HG03103 (cell line): Measurements from ENCODE around the gene CUL9.
A peak's percentile ranks its signal among the peaks of the same experiment; 100 is the strongest.
"Not testable (repeated sequence)": the region's sequence is repeated elsewhere in the genome, so short reads cannot be mapped to it uniquely, and the experiment has no call there.

ENCODE experiments used
- ATAC-seq: cut with Tn5 transposase; IDR thresholded peaks from one replicate; pipeline ENCODE4 v1.9.1; 2021; ENCODE audit warnings: low read depth; ENCODE audit not compliant: unreplicated experiment

The CUL9 gene

DNA sequence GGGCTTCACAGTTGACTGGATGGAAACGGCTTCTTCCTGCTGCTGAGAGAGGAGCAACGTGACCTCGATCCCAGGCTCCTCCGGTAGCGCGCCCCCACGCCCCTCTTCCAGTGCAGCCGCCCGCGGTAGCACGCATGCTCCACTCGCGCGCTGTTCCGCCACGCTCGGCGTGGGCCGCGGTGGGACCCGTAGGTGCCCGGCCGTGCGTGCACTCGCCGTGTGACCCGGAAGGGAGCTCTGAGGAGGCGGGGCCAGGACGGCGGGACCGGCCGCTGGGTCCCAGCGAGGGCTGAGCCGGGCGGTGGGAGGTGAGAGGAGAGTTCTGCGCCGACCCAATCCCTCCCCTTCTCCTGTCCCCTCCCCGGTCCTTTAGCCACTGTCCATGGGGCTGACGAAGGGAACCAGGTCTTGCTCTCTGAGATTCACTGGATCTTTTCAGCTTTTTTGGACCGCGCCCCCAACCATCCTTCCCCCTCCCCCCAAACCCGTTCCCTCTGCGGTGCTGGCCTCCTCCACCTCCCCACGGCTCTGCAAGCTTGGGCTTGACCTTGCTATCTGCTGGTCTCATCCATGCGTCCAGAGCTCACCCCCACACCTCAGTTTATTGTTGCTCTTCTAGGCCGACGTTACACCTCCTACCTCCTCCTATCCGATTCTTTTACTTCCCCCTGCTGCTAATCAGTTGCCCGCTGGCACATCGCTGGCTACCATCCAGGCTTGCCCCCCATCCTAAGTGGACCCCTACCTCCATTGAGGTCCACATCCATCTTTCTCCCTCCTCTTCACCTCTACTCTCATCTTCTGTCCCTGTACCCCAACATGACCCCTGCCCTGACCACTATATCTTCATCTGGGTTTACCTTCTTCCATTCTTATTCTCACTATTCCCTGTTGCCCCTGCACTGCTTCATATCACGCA lies at the start of gene CUL9:
TSS of gene CUL9 (plus strand) at position 255 of the 919 bp plus-strand sequence. CDS start 2,115 bp downstream, outside the sequence.
- peak; percentile 77 for ATAC-seq

DNA sequence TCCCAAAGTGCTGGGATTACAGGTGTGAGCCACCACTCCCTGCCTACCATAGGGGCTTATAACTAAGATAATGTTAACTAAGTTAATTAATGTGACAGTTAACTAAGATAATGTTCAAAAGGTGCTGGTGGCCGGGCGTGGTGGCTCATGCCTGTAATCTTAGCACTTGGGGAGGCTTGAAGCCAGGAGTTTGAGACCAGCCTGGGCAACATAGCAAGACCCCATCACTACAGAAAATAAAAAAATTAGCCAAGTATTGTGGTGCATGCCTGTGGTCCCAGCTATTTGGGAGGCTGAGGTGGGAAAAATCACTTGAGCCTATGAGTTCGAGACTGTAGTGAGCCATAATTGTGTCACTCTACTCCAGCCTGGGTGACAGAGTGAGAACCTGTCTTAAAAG lies 43.7 kb upstream of the CUL9 start:
- ATAC-seq, result no peak

DNA sequence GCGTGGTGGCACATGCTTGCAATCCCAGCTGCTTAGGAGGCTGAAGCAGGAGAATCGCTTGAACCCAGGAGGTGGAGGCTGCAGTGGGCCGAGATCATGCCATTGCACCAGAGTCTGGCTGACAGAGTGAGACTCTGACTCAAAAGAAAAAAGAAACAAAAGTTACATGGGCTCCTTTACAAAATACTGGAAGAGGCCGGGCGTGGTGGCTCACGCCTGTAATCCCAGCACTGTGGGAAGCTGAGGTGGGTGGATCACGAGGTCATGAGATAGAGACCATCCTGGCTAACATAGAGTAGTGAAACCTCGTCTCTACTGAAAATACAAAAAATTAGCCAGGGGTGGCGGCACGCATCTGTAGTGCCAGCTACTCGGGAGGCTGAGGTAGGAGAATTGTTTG lies 42.0 kb upstream of the CUL9 start:
- not testable (repeated sequence) for ATAC-seq

DNA sequence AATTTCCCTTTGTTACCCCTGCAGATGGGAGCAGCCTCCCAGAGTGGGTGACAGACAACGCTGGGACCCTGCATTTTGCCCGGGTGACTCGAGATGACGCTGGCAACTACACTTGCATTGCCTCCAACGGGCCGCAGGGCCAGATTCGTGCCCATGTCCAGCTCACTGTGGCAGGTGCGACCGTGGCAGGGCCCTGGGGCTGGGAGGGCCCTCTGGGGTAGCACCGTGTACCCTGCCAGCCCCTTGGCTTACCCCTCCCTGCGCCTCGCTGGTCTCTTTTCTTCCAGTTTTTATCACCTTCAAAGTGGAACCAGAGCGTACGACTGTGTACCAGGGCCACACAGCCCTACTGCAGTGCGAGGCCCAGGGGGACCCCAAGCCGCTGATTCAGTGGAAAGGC lies 40.4 kb upstream of the CUL9 start:
- ATAC-seq, result no peak

DNA sequence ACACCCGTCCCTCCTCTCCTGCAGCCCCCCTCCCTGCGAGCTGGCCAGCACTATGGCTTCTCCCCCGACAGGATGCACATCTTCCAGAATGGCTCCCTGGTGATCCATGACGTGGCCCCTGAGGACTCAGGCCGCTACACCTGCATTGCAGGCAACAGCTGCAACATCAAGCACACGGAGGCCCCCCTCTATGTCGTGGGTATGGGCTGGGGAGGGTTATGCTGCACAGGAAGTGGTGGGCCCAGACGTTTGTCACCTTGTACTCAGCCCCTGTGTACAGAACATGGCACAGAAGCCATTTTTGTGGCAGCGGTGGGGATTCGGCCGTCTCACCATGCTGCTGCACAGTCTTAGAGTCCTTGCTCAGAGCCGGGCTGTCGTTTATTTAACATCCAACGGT lies 39.9 kb upstream of the CUL9 start:
- no peak for ATAC-seq

DNA sequence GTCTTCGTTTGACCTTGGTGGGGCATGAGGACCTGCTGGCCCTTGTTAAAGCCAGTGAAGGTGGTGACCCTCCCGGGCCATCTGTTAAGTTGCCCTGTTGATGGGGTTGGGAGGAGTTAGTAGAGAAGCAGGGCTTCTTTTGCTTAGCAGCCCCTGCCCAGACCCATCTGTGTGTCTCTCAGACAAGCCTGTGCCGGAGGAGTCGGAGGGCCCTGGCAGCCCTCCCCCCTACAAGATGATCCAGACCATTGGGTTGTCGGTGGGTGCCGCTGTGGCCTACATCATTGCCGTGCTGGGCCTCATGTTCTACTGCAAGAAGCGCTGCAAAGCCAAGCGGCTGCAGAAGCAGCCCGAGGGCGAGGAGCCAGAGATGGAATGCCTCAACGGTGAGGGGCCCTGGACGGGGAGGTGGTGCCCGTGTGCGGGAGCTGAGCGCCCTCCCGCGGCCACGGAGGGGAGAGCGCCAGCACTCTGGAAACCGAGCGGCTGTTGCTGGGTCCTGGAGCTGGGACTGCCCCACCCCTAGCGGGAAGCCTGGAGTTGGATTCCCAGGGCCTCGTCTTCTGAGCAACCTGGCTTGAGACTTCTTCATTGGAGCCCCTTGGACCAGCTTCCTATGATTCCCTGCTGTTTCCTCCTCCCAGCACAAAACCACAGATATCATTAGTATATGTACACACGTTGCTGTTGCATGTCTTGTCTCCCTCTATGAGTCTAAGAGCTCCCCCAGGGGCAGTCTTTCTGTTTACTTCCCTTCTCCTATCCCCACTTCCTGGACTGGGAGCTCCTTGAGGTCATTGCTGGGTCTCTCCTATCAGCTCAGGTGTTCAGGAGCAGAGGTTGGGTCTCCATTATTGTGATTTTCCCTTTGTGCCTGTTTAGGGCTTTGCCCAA lies 38.5 kb upstream of the CUL9 start:
- ATAC-seq, result peak; percentile 63

DNA sequence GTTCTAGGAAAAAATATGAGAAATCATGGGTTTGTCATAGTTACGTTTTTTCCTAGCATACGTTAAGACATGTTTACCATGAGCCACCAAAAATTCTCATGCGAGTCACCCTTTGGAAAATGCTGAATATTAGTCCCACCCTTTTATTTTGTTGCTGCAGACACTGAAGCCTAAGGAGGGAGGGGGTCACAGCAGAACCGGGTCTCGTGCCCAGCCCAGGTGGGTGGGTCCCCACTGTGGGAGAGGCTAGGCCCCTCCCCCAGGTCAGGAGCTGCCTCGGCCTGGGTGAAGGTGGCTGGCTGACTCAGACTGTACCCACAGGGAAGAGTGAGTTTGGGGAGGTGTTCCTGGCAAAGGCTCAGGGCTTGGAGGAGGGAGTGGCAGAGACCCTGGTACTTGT lies 37.1 kb upstream of the CUL9 start:
- no peak for ATAC-seq

DNA sequence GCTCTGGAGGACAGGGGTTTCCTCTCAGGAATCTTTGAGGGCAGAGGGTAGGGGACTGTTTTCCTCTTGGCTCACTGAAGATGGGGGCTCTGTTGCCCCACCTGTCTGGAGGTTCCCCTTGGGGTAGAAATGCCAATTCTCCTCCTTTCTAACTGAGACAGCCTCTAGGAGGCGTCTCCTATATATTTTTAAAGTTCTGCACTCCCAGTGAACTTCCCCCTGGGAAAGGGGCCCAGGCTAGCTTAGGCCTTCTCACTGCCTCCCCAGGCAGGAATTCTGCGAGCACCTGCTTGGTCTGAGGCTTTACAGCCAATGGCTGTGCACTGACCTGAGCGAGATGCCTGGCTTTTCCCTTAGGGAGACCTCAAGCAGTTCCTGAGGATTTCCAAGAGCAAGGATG lies 35.7 kb upstream of the CUL9 start:
- ATAC-seq, result no peak

DNA sequence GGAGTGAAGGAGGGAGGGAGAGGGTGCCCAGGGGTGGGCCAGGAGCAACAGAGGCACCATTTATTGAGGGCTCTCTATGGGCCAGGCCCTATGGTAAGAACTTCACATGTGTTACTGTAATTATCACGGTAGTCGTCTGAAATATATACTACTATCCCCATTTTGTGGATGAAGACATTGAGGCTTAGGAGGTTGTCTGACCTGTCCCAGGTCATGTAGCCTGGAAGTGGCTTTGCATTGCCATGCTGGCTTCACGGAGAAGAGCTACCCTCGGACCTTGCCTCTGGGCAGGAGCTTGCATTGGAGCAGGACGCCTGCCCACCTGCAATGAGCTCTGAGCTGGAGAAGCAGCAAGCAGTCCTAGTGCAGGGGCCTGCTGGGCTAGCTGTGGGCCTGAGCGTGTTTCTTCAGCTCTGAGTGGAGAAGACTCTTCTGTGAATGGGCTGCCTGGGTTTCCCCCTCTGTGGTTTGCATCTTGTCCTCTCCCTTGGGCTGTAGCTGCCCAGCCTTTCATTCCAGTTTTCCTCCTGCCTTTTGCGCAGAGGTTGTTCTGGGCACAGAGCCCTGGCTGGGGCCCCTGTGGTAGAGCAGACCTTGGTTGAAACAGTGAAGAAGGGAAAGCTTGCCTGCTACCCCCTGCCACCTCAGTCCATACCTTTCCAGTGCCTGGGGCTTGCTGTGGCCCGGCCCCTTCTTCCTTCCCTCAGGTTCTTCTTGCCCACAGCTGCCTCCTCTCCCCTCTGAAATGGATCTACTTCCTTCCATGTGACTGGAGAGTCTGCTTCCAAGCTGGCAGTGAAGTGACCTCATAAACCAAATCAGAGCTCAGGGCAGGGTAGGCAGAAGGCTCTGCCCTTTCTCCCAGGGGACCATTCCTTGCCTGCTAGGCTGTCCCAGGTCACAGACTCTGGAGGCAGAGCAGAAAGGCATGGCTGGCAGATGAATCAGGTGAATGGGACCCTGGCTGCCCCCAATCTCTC lies 35.0 kb upstream of the CUL9 start:
- no peak for ATAC-seq

DNA sequence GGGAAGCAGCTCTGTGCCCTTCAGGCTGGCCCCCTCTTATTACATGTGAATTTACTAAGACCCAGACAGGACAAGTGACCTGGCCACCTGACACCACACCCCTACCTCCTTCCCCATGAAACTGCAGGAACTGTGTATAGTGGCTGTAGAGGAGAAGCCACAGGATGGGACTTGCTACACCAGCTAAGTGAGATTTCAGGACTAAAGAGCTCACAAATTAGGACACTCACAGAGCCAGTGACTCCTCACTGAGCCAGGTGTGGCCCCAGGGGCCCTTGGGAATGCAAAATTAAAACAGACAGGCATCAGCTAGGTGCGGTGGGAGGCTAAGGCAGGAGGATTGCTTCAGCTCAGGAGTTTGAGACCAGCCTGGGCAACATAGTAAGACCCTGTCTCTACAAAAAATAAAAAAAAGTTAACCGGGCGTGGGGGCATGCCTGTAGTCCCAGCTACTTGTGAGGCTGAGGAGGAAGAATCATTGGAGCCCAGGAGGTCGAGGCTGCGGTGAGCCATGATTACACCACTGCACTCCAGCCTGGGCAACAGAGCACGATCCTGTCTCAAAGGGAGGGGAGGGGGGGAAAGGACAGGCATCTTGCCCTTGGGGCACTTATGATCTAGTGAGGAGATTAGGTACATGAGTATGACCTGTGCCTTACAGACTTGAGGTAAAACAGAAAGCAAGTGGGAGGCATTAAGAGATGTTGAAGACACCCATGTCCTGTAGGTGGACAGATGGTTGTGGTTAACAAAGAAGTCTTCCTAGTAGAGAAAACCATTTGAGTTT lies 34.1 kb upstream of the CUL9 start:
- ATAC-seq, result no peak

DNA sequence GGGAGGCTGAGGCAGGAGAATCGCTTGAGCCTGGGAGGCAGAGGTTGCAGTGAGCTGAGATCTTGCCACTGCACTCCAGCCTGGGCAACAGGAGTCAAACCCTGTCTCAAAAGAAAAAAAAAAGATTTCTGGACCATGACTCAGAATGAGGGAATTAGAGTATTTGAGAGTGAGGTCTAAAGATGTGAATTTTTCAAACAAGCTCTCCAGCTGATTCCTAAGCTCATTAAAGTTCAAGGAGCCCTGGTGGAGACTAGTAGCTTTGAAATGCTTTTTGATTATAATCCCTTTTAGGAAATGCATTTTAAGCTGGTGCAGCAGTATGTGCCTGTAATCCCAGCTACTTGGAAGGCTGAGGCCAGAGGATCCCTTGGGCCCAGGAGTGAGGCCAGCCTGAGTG lies 32.7 kb upstream of the CUL9 start:
- ATAC-seq, result no peak

DNA sequence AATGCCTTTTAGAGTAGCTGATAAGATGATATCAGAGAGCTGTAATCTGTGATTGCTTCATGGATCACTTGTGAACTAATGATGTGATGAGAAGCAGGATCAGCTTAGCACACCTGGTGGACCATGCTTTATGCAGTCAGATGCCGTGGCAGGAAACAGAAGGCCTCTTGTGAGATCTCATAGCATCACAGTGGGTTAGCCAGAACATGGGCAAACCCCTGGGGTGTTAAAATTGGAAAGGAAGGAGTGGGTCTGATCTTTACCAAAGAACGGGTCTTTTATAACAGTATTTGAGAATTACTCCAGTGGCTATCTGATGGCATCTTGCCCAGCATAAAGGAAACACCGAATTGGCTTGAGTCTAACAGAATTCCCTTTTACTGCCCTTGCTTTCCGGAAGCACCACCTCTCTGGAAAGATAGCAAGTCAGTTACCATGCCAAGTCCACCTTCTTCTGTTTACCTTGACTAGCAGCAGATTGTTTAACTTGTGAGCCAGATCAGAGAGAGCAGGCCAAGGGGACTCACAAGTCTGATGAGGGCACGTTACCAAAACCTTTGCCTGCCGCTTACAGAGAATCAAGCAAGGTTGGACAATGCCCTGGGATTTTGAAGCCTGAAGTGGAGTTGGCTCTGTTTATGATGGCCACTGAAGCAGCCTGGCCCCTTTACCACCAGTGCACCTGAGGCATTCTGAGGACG lies 31.8 kb upstream of the CUL9 start:
- ATAC-seq, result no peak

DNA sequence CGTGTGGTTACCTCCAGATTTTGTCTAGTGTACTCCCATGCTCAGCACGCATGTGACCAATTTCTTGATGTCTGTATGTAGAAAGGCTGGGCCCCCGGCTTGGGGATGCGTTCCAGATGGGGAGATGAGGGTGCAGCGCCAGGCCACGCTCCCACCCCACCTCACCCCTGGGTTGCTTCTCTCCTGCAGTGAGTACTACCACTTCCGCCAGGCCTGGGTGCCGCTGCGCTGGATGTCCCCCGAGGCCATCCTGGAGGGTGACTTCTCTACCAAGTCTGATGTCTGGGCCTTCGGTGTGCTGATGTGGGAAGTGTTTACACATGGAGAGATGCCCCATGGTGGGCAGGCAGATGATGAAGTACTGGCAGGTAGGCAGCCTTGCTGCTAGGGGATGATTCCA lies 22.4 kb upstream of the CUL9 start:
- ATAC-seq, result no peak

DNA sequence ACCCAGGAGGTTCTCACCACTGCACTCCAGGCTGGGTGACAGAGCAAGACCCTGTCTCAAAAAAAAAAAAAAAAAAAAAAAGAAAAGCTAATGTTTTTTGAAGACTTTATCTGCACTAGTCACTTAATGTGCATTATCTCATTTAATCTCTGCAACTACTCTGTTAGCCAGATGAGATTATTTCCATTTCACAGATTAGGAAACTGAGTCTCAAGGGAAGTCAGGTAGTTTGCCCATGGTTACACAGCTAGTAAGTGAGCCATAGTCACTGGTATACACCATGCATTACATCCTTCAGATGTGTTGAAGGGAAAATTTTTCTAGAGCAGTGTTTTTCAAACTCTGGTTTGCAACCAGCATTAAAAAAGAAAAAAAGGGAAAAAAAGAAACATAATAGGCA lies 18.1 kb upstream of the CUL9 start:
- no peak for ATAC-seq

DNA sequence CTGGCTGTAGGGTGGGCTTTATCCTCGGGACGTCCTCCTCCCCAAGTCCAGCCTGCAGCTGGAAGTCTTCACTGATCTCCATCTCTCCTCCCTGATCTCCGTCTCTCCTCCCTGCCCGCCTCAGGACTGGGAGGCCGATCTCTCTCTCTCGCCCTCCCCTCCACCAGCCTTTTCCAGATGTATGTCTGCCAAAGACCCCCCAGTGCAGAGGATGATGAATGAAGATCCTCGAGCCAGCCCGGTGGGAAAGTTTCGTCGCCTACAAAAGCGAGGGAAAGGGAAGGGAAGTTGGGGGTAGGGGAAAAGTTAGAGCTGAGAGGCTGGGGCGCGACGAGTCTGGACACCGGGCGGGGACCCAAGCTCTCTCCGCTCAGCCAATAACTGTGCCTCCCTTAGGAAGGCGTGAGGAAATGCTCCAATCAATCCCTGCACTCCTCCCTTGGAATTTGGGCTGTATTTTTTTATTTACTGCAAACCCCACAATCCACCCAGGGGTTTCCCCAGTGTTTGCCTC lies 11.5 kb upstream of the CUL9 start:
- no peak for ATAC-seq

DNA sequence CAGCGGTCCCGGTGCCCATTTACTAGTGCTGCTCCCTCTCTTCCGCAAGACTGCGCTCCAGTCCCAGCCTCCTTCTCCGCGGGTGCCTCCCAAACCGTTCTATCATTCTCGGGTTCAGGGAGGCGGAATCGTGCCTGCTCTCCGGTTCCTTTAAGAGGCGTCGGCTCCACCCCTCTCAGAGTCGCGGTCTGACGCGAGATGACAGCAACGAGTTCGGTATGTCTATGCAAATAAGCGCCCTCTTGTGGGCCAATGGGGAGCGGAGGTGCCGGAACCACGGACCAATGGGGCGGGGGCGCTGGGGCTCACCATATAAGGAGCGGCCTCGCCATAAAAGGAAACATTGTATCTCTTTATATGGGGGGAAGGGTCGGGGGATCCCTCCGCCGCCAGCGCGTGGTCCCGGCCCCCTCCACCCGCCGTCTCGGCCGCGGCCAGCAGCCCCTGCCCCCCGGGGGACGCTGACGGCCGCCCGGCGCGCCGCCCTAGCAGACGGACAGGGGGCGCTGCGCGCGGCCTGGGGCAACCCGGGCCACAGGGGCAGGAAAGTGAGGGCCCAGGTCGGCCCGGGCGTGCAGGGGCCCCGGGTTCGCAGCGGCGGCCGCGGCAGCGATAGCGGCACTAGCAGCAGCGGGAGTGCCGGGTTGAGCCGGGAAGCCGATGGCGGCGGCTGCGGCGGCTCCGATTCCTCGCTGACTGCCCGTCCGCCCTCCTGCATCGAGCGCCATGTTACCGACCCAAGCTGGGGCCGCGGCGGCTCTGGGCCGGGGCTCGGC lies 10.9 kb upstream of the CUL9 start, which contains the start of gene SRF:
TSS of gene SRF (plus strand) at position 339 of the 776 bp plus-strand sequence. CDS start at position 727, 388 bp downstream.
- ATAC-seq, result peak; percentile 49

DNA sequence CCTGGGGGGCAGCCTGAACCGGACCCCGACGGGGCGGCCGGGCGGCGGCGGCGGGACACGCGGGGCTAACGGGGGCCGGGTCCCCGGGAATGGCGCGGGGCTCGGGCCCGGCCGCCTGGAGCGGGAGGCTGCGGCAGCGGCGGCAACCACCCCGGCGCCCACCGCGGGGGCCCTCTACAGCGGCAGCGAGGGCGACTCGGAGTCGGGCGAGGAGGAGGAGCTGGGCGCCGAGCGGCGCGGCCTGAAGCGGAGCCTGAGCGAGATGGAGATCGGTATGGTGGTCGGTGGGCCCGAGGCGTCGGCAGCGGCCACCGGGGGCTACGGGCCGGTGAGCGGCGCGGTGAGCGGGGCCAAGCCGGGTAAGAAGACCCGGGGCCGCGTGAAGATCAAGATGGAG lies 10.3 kb upstream of the CUL9 start:
- ATAC-seq, result no peak
